Body of pancreas (tissue), 4 donors: Measurements from ENCODE around the gene AKAP7.

ENCODE experiments used
- POLR2A ChIP-seq, 3 donors: fragments of 450-650 bp; IDR thresholded peaks; one replicate each; pipeline ENCODE4 v1.6.1; 2016; ENCODE audit warnings: antibody characterized with exemption in 3 of 3, mild to moderate bottlenecking in 2 of 3
- TF ChIP-seq, protein P1 (sequence below), 7 experiments: fragments of 450-650 bp in 4 of 7; fragments of 200-600 bp in 3 of 7; sonication (generic) in 3 of 7; IDR thresholded peaks; one replicate each; pipeline ENCODE4 v1.5.1; 2016 to 2019; ENCODE audit warnings: antibody characterized with exemption in 7 of 7

DNA sequence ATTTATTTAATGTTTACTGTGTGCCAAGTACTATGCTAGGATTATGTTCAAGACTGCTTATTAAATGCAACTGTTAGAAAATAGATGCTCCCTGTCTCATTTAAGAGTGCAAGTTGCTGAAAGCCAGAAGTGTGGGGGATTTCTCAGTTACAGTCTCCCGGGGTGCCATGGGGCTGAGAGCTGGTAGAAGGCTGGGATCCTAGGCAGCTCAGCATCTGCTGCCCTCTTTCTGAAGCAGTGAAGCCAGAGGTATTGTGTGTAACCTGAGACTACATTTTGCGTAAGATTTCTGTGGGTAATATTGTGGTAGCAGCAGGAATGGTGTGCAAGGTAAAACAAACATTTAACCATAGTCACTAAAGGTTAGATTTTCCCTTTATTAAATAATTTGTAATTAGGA is 120.6 kb downstream of the AKAP7 start:
- TF ChIP-seq, protein P1, sequence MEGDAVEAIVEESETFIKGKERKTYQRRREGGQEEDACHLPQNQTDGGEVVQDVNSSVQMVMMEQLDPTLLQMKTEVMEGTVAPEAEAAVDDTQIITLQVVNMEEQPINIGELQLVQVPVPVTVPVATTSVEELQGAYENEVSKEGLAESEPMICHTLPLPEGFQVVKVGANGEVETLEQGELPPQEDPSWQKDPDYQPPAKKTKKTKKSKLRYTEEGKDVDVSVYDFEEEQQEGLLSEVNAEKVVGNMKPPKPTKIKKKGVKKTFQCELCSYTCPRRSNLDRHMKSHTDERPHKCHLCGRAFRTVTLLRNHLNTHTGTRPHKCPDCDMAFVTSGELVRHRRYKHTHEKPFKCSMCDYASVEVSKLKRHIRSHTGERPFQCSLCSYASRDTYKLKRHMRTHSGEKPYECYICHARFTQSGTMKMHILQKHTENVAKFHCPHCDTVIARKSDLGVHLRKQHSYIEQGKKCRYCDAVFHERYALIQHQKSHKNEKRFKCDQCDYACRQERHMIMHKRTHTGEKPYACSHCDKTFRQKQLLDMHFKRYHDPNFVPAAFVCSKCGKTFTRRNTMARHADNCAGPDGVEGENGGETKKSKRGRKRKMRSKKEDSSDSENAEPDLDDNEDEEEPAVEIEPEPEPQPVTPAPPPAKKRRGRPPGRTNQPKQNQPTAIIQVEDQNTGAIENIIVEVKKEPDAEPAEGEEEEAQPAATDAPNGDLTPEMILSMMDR (IDR thresholded peaks at IDR 0.05): no peak
- TF ChIP-seq POLR2A (IDR thresholded peaks at IDR 0.05): no peak
